SU-DHL-6 (cell line): Measurements from ENCODE around the gene ZNF175.

ENCODE experiments used
- CTCF ChIP-seq: fragments of 200-600 bp; sonication (generic); IDR thresholded peaks from one replicate; pipeline ENCODE4 v1.5.1; 2017; ENCODE audit warnings: antibody characterized with exemption, mild to moderate bottlenecking, low read length, moderate library complexity; ENCODE audit not compliant: insufficient read depth, poor library complexity, severe bottlenecking
- EZH2phosphoT487 ChIP-seq: fragments of 200-600 bp; sonication (generic), shearing (Covaris generic); conservative IDR thresholded peaks from 2 replicates; pipeline ENCODE4 v1.6.1; 2018; ENCODE audit warnings: mild to moderate bottlenecking, antibody characterized with exemption, low read length, moderate library complexity, mixed read lengths

GRCh38 chr19:51593969-51594773, 23.1 kb downstream of the ZNF175 start:
- TF ChIP-seq CTCF (no peak), EZH2phosphoT487 (no peak)
